IMR-90 (cell line): ENCODE data around the gene SLC35F3.

Experiments
- RFX5 ChIP-seq: IDR thresholded peaks from 2 replicates; pipeline ENCODE4 v1.8.0; 2012; ENCODE audit warnings: low read depth, mild to moderate bottlenecking, low read length, moderate library complexity
- TF ChIP-seq, protein P1 (sequence below): fragments of 150-350 bp; IDR thresholded peaks from 2 replicates; pipeline ENCODE4 v1.6.1; 2016; ENCODE audit warnings: low read depth, mild to moderate bottlenecking, low read length, moderate library complexity, borderline replicate concordance
- TF ChIP-seq, protein P2 (sequence below): conservative IDR thresholded peaks from 2 replicates; pipeline ENCODE4 v1.5.1; 2012; ENCODE audit warnings: mild to moderate bottlenecking, low read depth, low read length, improper control_type of control experiment

DNA sequence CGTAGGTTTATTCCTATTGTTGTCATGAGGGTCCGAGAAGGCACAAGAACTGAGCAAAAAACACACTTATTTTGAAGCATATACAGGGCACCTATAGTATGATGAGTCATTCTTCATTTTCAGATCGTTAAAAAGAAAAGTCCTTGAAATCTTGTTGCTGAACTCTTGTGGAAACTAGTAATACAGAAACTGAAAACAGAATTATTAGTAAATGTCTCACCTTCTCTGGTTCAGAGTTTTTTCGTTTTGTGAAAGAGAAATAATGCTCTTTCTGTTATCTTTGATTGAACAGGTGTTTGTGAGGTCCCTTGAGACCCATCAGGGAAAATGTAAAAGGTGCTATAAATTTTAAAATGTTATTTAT, 366.7 kb downstream of the SLC35F3 start:
- TF ChIP-seq, protein P1, sequence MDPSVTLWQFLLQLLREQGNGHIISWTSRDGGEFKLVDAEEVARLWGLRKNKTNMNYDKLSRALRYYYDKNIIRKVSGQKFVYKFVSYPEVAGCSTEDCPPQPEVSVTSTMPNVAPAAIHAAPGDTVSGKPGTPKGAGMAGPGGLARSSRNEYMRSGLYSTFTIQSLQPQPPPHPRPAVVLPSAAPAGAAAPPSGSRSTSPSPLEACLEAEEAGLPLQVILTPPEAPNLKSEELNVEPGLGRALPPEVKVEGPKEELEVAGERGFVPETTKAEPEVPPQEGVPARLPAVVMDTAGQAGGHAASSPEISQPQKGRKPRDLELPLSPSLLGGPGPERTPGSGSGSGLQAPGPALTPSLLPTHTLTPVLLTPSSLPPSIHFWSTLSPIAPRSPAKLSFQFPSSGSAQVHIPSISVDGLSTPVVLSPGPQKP: no peak
- TF ChIP-seq, protein P2, sequence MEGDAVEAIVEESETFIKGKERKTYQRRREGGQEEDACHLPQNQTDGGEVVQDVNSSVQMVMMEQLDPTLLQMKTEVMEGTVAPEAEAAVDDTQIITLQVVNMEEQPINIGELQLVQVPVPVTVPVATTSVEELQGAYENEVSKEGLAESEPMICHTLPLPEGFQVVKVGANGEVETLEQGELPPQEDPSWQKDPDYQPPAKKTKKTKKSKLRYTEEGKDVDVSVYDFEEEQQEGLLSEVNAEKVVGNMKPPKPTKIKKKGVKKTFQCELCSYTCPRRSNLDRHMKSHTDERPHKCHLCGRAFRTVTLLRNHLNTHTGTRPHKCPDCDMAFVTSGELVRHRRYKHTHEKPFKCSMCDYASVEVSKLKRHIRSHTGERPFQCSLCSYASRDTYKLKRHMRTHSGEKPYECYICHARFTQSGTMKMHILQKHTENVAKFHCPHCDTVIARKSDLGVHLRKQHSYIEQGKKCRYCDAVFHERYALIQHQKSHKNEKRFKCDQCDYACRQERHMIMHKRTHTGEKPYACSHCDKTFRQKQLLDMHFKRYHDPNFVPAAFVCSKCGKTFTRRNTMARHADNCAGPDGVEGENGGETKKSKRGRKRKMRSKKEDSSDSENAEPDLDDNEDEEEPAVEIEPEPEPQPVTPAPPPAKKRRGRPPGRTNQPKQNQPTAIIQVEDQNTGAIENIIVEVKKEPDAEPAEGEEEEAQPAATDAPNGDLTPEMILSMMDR: no peak
- no peak for TF ChIP-seq RFX5
